Measurements from ENCODE around the gene SLC15A3.

Gene SLC15A3

DNA sequence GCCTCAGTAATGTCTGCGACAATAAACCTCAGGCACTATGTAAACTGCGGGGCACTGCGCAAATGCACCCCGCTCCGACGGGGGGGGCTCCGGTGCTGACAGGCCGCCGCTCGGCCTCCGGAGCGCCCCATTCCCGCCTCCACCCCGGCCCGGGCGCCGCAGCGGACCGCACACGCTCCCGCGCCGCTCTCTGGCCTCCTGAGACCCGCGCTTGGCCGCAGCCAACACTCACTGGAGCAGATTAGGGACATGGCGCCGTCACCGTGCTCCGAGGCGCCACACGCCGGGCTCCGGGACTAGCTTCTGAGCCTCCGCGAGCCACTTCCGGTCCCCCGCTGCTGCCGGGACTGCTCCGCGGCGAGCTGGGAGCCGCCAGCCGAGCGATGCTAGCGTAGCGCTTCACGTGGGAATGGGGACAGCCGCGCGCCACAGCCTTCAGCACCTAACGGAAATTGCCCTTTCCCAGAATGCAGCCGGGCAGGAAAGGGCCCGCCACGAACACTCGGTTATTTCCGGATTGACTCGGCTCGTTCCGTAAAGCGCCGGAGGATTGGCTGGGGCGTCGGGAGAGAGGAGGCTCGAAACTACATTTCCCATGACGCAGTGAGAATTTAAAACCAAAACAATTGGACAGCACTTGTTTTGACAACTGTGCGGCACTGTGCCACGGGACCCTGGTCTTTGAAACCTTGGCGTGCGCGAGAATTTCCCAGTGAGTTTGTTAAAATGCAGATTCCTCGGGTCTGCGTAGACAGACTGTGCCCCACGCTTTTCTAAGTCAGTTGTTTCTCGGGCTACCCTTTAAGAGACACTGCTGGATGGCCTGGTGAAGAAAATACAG lies 45.6 kb downstream of the SLC15A3 start, which contains the start of gene PRPF19:
Gene PRPF19 (minus strand): TSS at position 454 of the 841 bp plus-strand sequence. CDS start 203 bp downstream, at position 251.
- peak; percentile 93; the same call in 1 of the 2 replicates for TF ChIP-seq TAF1 (IDR thresholded peaks at IDR 0.05; ENCODE audit: borderline replicate concordance, insufficient read depth, low read length)
- TF ChIP-seq SIN3A (IDR thresholded peaks at IDR 0.05; ENCODE audit: borderline replicate concordance, insufficient read depth, low read length): peak; percentile 80; the same call in 1 of the 2 replicates
- TF ChIP-seq POLR2AphosphoS5 (IDR thresholded peaks at IDR 0.05; ENCODE audit: low read depth, low read length): peak; percentile 98
- peak; percentile 73 for TF ChIP-seq FOXP2 (optimal IDR thresholded peaks at IDR 0.05; ENCODE audit: borderline replicate concordance, extremely low read depth, extremely low read length, insufficient read depth)
- TF ChIP-seq, protein P1, sequence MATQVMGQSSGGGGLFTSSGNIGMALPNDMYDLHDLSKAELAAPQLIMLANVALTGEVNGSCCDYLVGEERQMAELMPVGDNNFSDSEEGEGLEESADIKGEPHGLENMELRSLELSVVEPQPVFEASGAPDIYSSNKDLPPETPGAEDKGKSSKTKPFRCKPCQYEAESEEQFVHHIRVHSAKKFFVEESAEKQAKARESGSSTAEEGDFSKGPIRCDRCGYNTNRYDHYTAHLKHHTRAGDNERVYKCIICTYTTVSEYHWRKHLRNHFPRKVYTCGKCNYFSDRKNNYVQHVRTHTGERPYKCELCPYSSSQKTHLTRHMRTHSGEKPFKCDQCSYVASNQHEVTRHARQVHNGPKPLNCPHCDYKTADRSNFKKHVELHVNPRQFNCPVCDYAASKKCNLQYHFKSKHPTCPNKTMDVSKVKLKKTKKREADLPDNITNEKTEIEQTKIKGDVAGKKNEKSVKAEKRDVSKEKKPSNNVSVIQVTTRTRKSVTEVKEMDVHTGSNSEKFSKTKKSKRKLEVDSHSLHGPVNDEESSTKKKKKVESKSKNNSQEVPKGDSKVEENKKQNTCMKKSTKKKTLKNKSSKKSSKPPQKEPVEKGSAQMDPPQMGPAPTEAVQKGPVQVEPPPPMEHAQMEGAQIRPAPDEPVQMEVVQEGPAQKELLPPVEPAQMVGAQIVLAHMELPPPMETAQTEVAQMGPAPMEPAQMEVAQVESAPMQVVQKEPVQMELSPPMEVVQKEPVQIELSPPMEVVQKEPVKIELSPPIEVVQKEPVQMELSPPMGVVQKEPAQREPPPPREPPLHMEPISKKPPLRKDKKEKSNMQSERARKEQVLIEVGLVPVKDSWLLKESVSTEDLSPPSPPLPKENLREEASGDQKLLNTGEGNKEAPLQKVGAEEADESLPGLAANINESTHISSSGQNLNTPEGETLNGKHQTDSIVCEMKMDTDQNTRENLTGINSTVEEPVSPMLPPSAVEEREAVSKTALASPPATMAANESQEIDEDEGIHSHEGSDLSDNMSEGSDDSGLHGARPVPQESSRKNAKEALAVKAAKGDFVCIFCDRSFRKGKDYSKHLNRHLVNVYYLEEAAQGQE (IDR thresholded peaks at IDR 0.05; ENCODE audit: insufficient read depth in 1 of 2, low read depth in 2 of 2, low read length in 2 of 2): no peak

DNA sequence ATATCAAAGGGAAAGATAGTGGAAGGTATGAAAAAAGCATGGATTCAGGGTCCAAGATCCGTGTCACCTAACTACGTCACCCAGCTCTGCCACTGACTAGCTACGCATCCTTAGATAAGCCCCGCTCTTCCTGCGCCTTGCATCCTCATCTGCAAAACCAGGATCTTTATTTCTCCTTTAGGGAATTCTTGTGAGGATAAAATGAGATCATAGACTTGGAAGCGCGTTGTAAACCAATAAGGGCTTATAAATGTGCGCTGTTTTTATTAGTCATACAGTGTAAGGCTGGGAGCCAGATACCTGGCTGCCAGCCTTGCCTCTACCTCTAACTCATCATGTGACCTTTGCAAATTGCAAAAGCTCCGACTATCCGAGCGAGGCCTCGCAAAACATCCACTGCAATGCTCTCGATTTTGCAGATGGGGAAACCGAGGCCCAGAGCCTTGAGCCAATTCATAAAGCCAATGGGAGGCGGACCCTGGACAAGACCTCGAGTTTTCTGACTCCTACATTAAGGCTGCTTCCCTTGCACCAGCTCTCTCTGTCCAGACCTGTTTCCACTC lies 46.3 kb downstream of the SLC15A3 start:
- TF ChIP-seq SIN3A (IDR thresholded peaks at IDR 0.05; ENCODE audit: borderline replicate concordance, insufficient read depth, low read length): no peak
- TF ChIP-seq FOXP2 (optimal IDR thresholded peaks at IDR 0.05; ENCODE audit: borderline replicate concordance, extremely low read depth, extremely low read length, insufficient read depth): no peak
- no peak for TF ChIP-seq POLR2AphosphoS5 (IDR thresholded peaks at IDR 0.05; ENCODE audit: low read depth, low read length)
- TF ChIP-seq, protein P1 (IDR thresholded peaks at IDR 0.05; ENCODE audit: insufficient read depth in 1 of 2, low read depth in 2 of 2, low read length in 2 of 2): no peak
- TF ChIP-seq TAF1 (IDR thresholded peaks at IDR 0.05; ENCODE audit: borderline replicate concordance, insufficient read depth, low read length): no peak

DNA sequence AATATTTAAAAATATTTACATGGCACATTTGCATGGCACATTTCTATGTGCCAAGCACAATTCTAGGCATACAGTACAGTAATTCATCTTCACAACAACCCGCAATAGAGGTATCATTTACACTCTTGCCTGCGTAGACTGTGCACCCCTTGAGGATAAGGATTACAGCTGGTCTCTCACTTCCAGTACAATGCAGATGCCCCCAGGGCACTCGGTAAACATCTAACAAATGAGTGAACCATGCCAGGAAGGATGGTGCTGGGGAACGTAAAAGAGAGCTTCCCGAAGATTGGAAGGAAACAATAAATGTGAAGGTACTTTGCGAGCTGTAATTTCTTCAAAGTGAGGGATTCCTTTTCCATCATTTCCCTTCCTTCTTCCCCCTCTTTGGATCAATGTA lies 46.9 kb downstream of the SLC15A3 start:
- TF ChIP-seq TAF1 (IDR thresholded peaks at IDR 0.05; ENCODE audit: borderline replicate concordance, insufficient read depth, low read length): no peak

DNA sequence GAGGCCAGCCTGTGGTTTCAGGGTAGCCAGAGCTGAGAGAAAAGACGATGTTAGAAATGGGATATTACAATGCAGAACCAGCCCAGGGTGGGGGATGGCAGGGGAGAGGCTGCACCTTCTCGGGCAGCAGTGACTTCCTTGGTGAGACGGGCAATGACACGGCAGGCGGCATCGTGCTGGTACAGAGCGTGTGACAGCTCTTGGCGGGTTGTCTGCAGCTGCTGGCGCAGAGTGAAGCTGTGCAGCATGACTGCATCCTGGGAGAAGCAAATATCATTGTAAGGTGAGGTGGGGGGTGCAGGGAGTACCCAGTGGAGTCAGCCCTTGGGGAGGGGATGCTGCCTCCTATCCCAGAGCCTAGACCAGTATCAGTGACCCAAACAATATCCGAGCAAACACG lies 49.4 kb downstream of the SLC15A3 start:
- no peak for TF ChIP-seq FOXP2 (optimal IDR thresholded peaks at IDR 0.05; ENCODE audit: borderline replicate concordance, extremely low read depth, extremely low read length, insufficient read depth)
- TF ChIP-seq, protein P1 (IDR thresholded peaks at IDR 0.05; ENCODE audit: insufficient read depth in 1 of 2, low read depth in 2 of 2, low read length in 2 of 2): no peak
- no peak for TF ChIP-seq POLR2AphosphoS5 (IDR thresholded peaks at IDR 0.05; ENCODE audit: low read depth, low read length)
- TF ChIP-seq TAF1 (IDR thresholded peaks at IDR 0.05; ENCODE audit: borderline replicate concordance, insufficient read depth, low read length): no peak
- TF ChIP-seq SIN3A (IDR thresholded peaks at IDR 0.05; ENCODE audit: borderline replicate concordance, insufficient read depth, low read length): no peak

DNA sequence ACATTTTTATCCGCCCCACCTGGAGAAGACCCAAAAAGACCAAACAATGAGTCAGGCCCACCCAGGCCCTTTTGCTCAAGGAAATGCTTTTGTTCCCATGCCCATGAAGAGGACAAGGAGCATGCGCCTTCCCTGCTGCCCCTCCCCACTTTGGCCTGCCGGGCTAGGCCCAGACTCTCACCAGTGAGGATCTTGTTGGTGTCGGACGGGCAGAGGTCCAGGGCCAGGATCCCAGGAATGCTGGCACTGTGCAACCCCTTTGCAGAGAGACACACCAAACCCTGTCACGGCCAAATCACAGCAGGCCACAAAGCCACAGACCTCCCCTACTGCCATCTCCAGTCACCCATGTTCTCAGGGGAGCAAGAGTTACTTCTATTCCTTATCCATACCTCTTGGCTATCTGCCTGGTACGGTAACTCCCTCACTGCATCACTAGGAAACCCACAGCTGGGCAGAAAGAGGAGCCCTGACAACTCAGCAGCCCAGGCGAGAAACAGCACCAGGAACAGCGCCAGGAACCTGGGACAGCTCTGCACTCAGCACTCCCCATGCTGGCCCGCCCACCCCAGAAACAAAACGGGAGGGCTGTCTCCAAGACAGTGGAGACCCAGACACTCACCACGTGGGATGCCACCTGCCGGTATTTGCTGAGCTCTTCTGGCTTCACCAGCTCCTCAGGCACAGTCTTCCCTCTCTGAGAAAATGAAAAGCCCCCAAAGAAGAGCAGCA lies 51.1 kb downstream of the SLC15A3 start:
- TF ChIP-seq FOXP2 (optimal IDR thresholded peaks at IDR 0.05; ENCODE audit: borderline replicate concordance, extremely low read depth, extremely low read length, insufficient read depth) (no peak), POLR2AphosphoS5 (IDR thresholded peaks at IDR 0.05; ENCODE audit: low read depth, low read length) (no peak)
- TF ChIP-seq, protein P1 (IDR thresholded peaks at IDR 0.05; ENCODE audit: insufficient read depth in 1 of 2, low read depth in 2 of 2, low read length in 2 of 2): peak in 1 of 2 experiments; percentile 57; a peak in 1 of 4 replicates

Data from PFSK-1 (cell line).